WERI-Rb-1 (cell line): ENCODE measurements around the gene JAG1.

Source experiments
- DNase-seq: peaks from one replicate; pipeline ENCODE4 v3.0.0-alpha.2; 2020
- H3K27ac ChIP-seq: fragments of 250-450 bp; sonication (Bioruptor Pico); 2 replicates; pipeline ENCODE4 v1.5.1; 2020; ENCODE audit warnings: mild to moderate bottlenecking, moderate library complexity
- H3K27me3 ChIP-seq: fragments of 250-450 bp; sonication (Bioruptor Pico); 2 replicates; pipeline ENCODE4 v1.5.1; 2021; ENCODE audit warnings: mild to moderate bottlenecking, low read depth, moderate library complexity; ENCODE audit not compliant: insufficient read depth, severe bottlenecking
- H3K36me3 ChIP-seq: fragments of 250-450 bp; sonication (Bioruptor Pico); 2 replicates; pipeline ENCODE4 v1.5.1; 2020; ENCODE audit warnings: mild to moderate bottlenecking, moderate library complexity
- H3K4me3 ChIP-seq: 2 replicates; pipeline ENCODE4 v1.5.1; 2011; ENCODE audit warnings: low read depth, mild to moderate bottlenecking, control low read depth, low read length
- H3K9me3 ChIP-seq: fragments of 250-450 bp; sonication (Bioruptor Pico); 2 replicates; pipeline ENCODE4 v1.5.1; 2021; ENCODE audit warnings: mild to moderate bottlenecking, moderate library complexity; ENCODE audit not compliant: severe bottlenecking
- CTCF ChIP-seq: IDR thresholded peaks from 2 replicates; pipeline ENCODE4 v1.5.1; 2011; ENCODE audit warnings: low read depth, mild to moderate bottlenecking, control low read depth, inconsistent platforms, low read length

Gene JAG1

GRCh38 chr20:10718661-10719060 lies 44.9 kb upstream of the JAG1 start:
- Histone ChIP-seq H3K4me3 (no peak overlapping the region), H3K36me3 (no peaks in the 10 kb centered on the region), H3K27ac (no peak overlapping the region), H3K27me3 (no peaks in the 10 kb centered on the region), H3K9me3 (no peaks in the 10 kb centered on the region)
- DNase-seq: peak; percentile 40
- no peak for TF ChIP-seq CTCF

- TF ChIP-seq CTCF: no peak
- DNase-seq: no peak
These were observed 43.1 kb upstream of the JAG1 start for GRCh38 chr20:10716855-10717254.

GRCh38 chr20:10715035-10715434 lies 41.2 kb upstream of the JAG1 start:
- Histone ChIP-seq H3K27me3 (no peaks in the 10 kb centered on the region), H3K4me3 (no peak overlapping the region), H3K36me3 (no peaks in the 10 kb centered on the region), H3K9me3 (no peaks in the 10 kb centered on the region), H3K27ac (no peak overlapping the region)
- DNase-seq: no peak
- TF ChIP-seq CTCF: no peak

More at GRCh38 chr20:10716855-10717254, 43.1 kb upstream of the JAG1 start:
- Histone ChIP-seq H3K27ac (no peak overlapping the region), H3K4me3 (no peak overlapping the region), H3K9me3 (no peaks in the 10 kb centered on the region), H3K36me3 (no peaks in the 10 kb centered on the region), H3K27me3 (no peaks in the 10 kb centered on the region)

GRCh38 chr20:10714236-10714975 lies 40.6 kb upstream of the JAG1 start:
- no peak for DNase-seq
- Histone ChIP-seq H3K27ac (no peak overlapping the region), H3K9me3 (no peaks in the 10 kb centered on the region), H3K36me3 (no peaks in the 10 kb centered on the region), H3K27me3 (no peaks in the 10 kb centered on the region), H3K4me3 (no peak overlapping the region)
- no peak for TF ChIP-seq CTCF

- DNase-seq: no peak
- TF ChIP-seq CTCF: no peak
- H3K4me3 ChIP-seq: no peak overlapping the region
- no peaks in the 10 kb centered on the region for H3K27me3 ChIP-seq
- H3K9me3 ChIP-seq: no peaks in the 10 kb centered on the region
- no peaks in the 10 kb centered on the region for H3K36me3 ChIP-seq
- H3K27ac ChIP-seq: no peak overlapping the region
These were observed 39.4 kb upstream of the JAG1 start for GRCh38 chr20:10713161-10713560.
